SK-N-SH (cell line): ENCODE measurements around the gene TBPL2. TPM values are rescaled to one million over a fixed set of nuclear protein-coding genes. Genes with fewer than 3 reads are reported as not detected.

Source experiments
- CTCF ChIA-PET: fragments of 300-600, 350-600 bp; formaldehyde crosslinking; extraction: SDS; loops from one replicate; lab custom pipeline; 2021; lab: Yijun Ruan, JAX
- POLR2A ChIA-PET: fragments of 350-600 bp; sonication (Branson Sonifier 250); formaldehyde crosslinking; extraction: SDS; loops from one replicate; lab custom pipeline; 2020; ENCODE audit warnings: antibody characterized with exemption, inconsistent platforms; lab: Yijun Ruan, JAX
- DNase-seq: peaks from one replicate; pipeline ENCODE4 v3.0.0; 2012
- H2AFZ ChIP-seq: fragments of 200-600 bp; sonication (generic); 2 replicates; pipeline ENCODE4 v1.8.1; 2016; ENCODE audit warnings: antibody characterized with exemption, mild to moderate bottlenecking, low read depth
- H3F3A ChIP-seq: fragments of 200-600 bp; sonication (generic); replicated peaks from 2 replicates; pipeline ENCODE3; 2016; ENCODE audit warnings: antibody characterized with exemption, mild to moderate bottlenecking; ENCODE audit not compliant: insufficient read depth
- H3K27ac ChIP-seq, 2 experiments: fragments of 200-500 bp in 1 of 2; fragments of 200-600 bp in 1 of 2; sonication (Bioruptor generic) in 1 of 2; sonication (generic), shearing (Covaris generic) in 1 of 2; 2 replicates each; pipeline versions ENCODE4 v1.5.1 to v1.6.1; 2014 to 2016; ENCODE audit warnings: low read depth in 2 of 2, inconsistent platforms in 1 of 2, low read length in 1 of 2, mild to moderate bottlenecking in 1 of 2, mixed read lengths in 1 of 2
- H3K27me3 ChIP-seq: fragments of 200-600 bp; sonication (generic), shearing (Covaris generic); 2 replicates; pipeline ENCODE4 v1.6.1; 2016; ENCODE audit warnings: mixed run types; ENCODE audit not compliant: insufficient read depth
- H3K36me3 ChIP-seq, 2 experiments: fragments of 200-500 bp in 1 of 2; fragments of 200-600 bp in 1 of 2; sonication (Bioruptor generic) in 1 of 2; sonication (generic) in 1 of 2; replicated peaks in 1 of 2; 2 replicates each; pipeline versions ENCODE3 to v1.5.1; 2014 to 2016; ENCODE audit warnings: low read length in 1 of 2, mild to moderate bottlenecking in 1 of 2; ENCODE audit not compliant: insufficient read depth in 2 of 2, control insufficient read depth in 1 of 2
- H3K4me1 ChIP-seq, 2 experiments: fragments of 200-500 bp in 1 of 2; fragments of 200-600 bp in 1 of 2; sonication (Bioruptor generic) in 1 of 2; sonication (generic), shearing (Covaris generic) in 1 of 2; 2 replicates each; pipeline versions ENCODE4 v1.5.1 to v1.6.1; 2014 to 2016; ENCODE audit warnings: low read depth in 1 of 2, low read length in 1 of 2, mixed run types in 1 of 2; ENCODE audit not compliant: insufficient read depth in 2 of 2, control insufficient read depth in 1 of 2
- H3K4me2 ChIP-seq: fragments of 200-600 bp; sonication (generic), shearing (Covaris generic); 2 replicates; pipeline ENCODE4 v1.6.1; 2017; ENCODE audit warnings: mixed run types
- H3K4me3 ChIP-seq, 2 experiments: fragments of 200-500 bp in 1 of 2; fragments of 200-600 bp in 1 of 2; sonication (Bioruptor generic) in 1 of 2; sonication (generic), shearing (Covaris generic) in 1 of 2; 2 replicates each; pipeline versions ENCODE4 v1.5.1 to v1.8.1; 2014 to 2016; ENCODE audit warnings: low read depth in 2 of 2, inconsistent platforms in 1 of 2, low read length in 1 of 2, mild to moderate bottlenecking in 1 of 2, mixed read lengths in 1 of 2, moderate library complexity in 1 of 2
- H3K79me2 ChIP-seq: fragments of 200-600 bp; sonication (generic); 2 replicates; pipeline ENCODE4 v1.8.1; 2017; ENCODE audit warnings: mild to moderate bottlenecking; ENCODE audit not compliant: insufficient read depth
- H3K9ac ChIP-seq: fragments of 200-600 bp; sonication (generic); 2 replicates; pipeline ENCODE4 v1.6.1; 2017; ENCODE audit warnings: mixed run types
- H3K9me2 ChIP-seq: fragments of 200-600 bp; sonication (generic); 2 replicates; pipeline ENCODE4 v1.6.1; 2017; ENCODE audit warnings: mixed run types
- H3K9me3 ChIP-seq: fragments of 200-600 bp; sonication (generic); 2 replicates; pipeline ENCODE4 v1.6.1; 2017; ENCODE audit warnings: mixed run types, mild to moderate bottlenecking, moderate library complexity
- H4K20me1 ChIP-seq: fragments of 200-600 bp; sonication (generic); 2 replicates; pipeline ENCODE4 v1.6.1; 2017; ENCODE audit warnings: mild to moderate bottlenecking, mixed run types; ENCODE audit not compliant: insufficient read depth
- ELF1 ChIP-seq: IDR thresholded peaks from 2 replicates; pipeline ENCODE4 v1.4.0; 2012
- EP300 ChIP-seq, 2 experiments: IDR thresholded peaks; 2 replicates each; pipeline versions ENCODE4 v1.4.0 to v1.6.1; 2012; ENCODE audit warnings: borderline replicate concordance in 1 of 2, low read depth in 1 of 2, low read length in 1 of 2
- EZH2phosphoT487 ChIP-seq: fragments of 200-600 bp; sonication (generic); IDR thresholded peaks from 2 replicates; pipeline ENCODE4 v1.6.1; 2017; ENCODE audit warnings: low read depth, mixed run types, mild to moderate bottlenecking, antibody characterized with exemption, moderate library complexity, borderline replicate concordance
- FOSL2 ChIP-seq: IDR thresholded peaks from 2 replicates; pipeline ENCODE4 v1.4.0; 2012; ENCODE audit warnings: low read depth, mild to moderate bottlenecking, moderate library complexity, borderline replicate concordance
- FOXM1 ChIP-seq: IDR thresholded peaks from 2 replicates; pipeline ENCODE4 v1.4.0; 2012; ENCODE audit warnings: low read depth, mild to moderate bottlenecking
- GATA2 ChIP-seq: sonication (generic); formaldehyde crosslinking; IDR thresholded peaks from 2 replicates; pipeline ENCODE4 v1.5.0; 2020; ENCODE audit warnings: mild to moderate bottlenecking, missing genetic modification reagents
- NFIC ChIP-seq: IDR thresholded peaks from 2 replicates; pipeline ENCODE4 v1.4.0; 2012; ENCODE audit warnings: borderline replicate concordance
- POLR2AphosphoS5 ChIP-seq: IDR thresholded peaks from 2 replicates; pipeline ENCODE4 v1.6.1; 2012; ENCODE audit warnings: low read depth, low read length
- RAD21 ChIP-seq: IDR thresholded peaks from 2 replicates; pipeline ENCODE4 v1.6.1; 2012; ENCODE audit warnings: mild to moderate bottlenecking, low read length
- RFX5 ChIP-seq: IDR thresholded peaks from 2 replicates; pipeline ENCODE4 v1.6.1; 2012; ENCODE audit warnings: mild to moderate bottlenecking, improper control_type of control experiment, low read length
- SIN3A ChIP-seq: IDR thresholded peaks from 2 replicates; pipeline ENCODE4 v1.6.1; 2012; ENCODE audit warnings: low read depth, mild to moderate bottlenecking, low read length, moderate library complexity, borderline replicate concordance
- TCF12 ChIP-seq: IDR thresholded peaks from 2 replicates; pipeline ENCODE4 v1.4.0; 2012
- TEAD4 ChIP-seq: IDR thresholded peaks from 2 replicates; pipeline ENCODE4 v1.4.0; 2012; ENCODE audit warnings: mild to moderate bottlenecking, borderline replicate concordance; ENCODE audit not compliant: insufficient read depth
- YY1 ChIP-seq: IDR thresholded peaks from 2 replicates; pipeline ENCODE4 v1.4.0; 2012; ENCODE audit warnings: low read depth, mild to moderate bottlenecking
- WGBS: methylation state at CpG from one replicate; pipeline ENCODE4 v1.1.6; 2017; ENCODE audit warnings: low lambda C conversion rate; 5-methylcytosine and 5-hydroxymethylcytosine counted together
- polyA plus RNA-seq, 3 experiments: library from polyadenylated mRNA; depleted of rRNA; stranded (reverse); fragments of >200 nt; gene quantifications; 2 replicates each; pipeline ENCODE4 v1.2.3, GENCODE V29; 2012
- TF ChIP-seq, protein P1 (sequence below): fragments of 150-350 bp; IDR thresholded peaks from 2 replicates; pipeline ENCODE4 v1.6.1; 2016; ENCODE audit warnings: mild to moderate bottlenecking, low read depth, low read length
- TF ChIP-seq, protein P2 (sequence below): IDR thresholded peaks from 2 replicates; pipeline ENCODE4 v1.4.0; 2012; ENCODE audit warnings: low read depth, borderline replicate concordance

The TBPL2 gene
- polyA plus RNA-seq, 1 of the 3 experiments (the other 2 are of a cell fraction): not detected

DNA sequence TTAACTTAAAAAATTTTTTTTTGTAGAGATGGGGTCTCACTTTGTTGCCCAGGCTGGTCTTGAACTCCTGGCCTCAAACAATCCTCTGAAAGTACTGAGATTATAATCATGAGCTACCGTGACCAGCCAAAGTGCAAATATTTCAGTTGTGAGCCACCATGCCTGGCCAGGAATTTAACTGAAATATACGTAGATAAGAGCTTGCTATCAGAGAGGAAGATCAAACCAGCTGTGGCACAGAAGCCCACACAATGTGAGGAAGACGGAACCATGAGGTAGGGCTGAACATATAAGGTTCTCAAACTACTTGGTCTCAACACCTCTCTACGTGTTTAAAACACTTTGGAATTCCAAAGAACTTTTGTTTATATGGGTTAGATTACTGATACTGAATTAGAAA lies 57.9 kb downstream of the TBPL2 start:
- TF ChIP-seq RAD21 (no peak), ELF1 (no peak), NFIC (no peak), YY1 (no peak), GATA2 (CRISPR knock-in tag) (no peak)
- 76% methylated on average over 4 of the region's 4 CpGs for WGBS
- no peak for DNase-seq
- Histone ChIP-seq H3K4me3 (no peak overlapping the region), H3K9ac (no peak overlapping the region), H4K20me1 (no peaks in the 10 kb centered on the region), H3K27me3 (no peaks in the 10 kb centered on the region), H3K4me2 (no peak overlapping the region), H3K79me2 (no peaks in the 10 kb centered on the region), H3F3A (no peaks in the 10 kb centered on the region), H3K27ac (no peak overlapping the region), H2AFZ (no peak overlapping the region), H3K9me2 (no peaks in the 10 kb centered on the region), H3K4me1 (no peaks in the 10 kb centered on the region), H3K9me3 (no peaks in the 10 kb centered on the region), H3K36me3 (peaks cover 24% of the 10 kb centered on the region in 2 experiments)
- ChIA-PET POLR2A (no interaction called here), CTCF (interaction anchor here (1.0 to 1.5 kb wide), 2 partner anchors 28 to 112 kb away, joined by 3 to 4 read pairs; no protein-coding TSS in a partner anchor)

DNA sequence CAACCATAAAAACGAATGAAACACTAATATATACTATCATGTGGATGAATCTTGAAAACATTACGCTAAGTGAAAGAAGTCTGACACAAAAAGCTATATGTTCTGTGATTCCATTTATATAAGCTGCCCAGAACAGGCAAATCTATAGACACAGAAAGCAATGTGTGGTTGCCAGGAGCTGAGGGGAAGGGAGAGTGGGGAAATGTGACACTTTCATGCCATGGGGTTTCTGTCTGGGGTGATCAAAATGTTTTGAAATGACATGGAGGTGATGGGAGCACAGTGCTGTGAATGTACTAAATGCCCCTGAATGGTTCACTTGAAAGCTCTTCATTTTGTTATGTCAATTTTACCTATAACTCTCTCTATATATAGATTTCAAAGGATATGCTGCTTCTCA lies 58.9 kb downstream of the TBPL2 start:
- 93% methylated on average over 2 of the region's 2 CpGs for WGBS
- CTCF ChIA-PET: interaction anchor here (0.7 to 1.5 kb wide), 2 partner anchors 25 to 111 kb away, joined by 3 to 4 read pairs; no protein-coding TSS in a partner anchor
- no peaks in the 10 kb centered on the region for H3K27me3 ChIP-seq
- no peaks in the 10 kb centered on the region for H4K20me1 ChIP-seq
- H3K27ac ChIP-seq: no peak overlapping the region
- H3K4me1 ChIP-seq: no peaks in the 10 kb centered on the region
- no peak for TF ChIP-seq RFX5
- TF ChIP-seq FOXM1: no peak
- no peak for TF ChIP-seq EZH2phosphoT487
- no peak for TF ChIP-seq TEAD4
- no peak for TF ChIP-seq RAD21
- TF ChIP-seq POLR2AphosphoS5: no peak
- no peak for TF ChIP-seq SIN3A
- no peak for TF ChIP-seq TCF12
- no peak for TF ChIP-seq FOSL2
- TF ChIP-seq EP300 (IDR thresholded peaks at IDR 0.05; ENCODE audit: borderline replicate concordance in 1 of 2, low read depth in 1 of 2, low read length in 1 of 2): no peak
- TF ChIP-seq, protein P1, sequence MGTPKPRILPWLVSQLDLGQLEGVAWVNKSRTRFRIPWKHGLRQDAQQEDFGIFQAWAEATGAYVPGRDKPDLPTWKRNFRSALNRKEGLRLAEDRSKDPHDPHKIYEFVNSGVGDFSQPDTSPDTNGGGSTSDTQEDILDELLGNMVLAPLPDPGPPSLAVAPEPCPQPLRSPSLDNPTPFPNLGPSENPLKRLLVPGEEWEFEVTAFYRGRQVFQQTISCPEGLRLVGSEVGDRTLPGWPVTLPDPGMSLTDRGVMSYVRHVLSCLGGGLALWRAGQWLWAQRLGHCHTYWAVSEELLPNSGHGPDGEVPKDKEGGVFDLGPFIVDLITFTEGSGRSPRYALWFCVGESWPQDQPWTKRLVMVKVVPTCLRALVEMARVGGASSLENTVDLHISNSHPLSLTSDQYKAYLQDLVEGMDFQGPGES: no peak
- TF ChIP-seq ELF1: no peak
- TF ChIP-seq, protein P2, sequence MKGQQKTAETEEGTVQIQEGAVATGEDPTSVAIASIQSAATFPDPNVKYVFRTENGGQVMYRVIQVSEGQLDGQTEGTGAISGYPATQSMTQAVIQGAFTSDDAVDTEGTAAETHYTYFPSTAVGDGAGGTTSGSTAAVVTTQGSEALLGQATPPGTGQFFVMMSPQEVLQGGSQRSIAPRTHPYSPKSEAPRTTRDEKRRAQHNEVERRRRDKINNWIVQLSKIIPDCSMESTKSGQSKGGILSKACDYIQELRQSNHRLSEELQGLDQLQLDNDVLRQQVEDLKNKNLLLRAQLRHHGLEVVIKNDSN: no peak
- H3K36me3 ChIP-seq: peaks cover 25 to 28% of the 10 kb centered on the region in 2 experiments
- H3K4me2 ChIP-seq: no peak overlapping the region
- no peak for DNase-seq
- H3K4me3 ChIP-seq: no peak overlapping the region
- H2AFZ ChIP-seq: no peak overlapping the region
- H3K9me3 ChIP-seq: no peaks in the 10 kb centered on the region
- POLR2A ChIA-PET: no interaction called here
- no peaks in the 10 kb centered on the region for H3K79me2 ChIP-seq
- no peaks in the 10 kb centered on the region for H3K9me2 ChIP-seq
- H3K9ac ChIP-seq: no peak overlapping the region
- no peaks in the 10 kb centered on the region for H3F3A ChIP-seq
